COLO668 (cell line): ENCODE measurements around the gene TGIF2LY.
"Not testable (repeated sequence)": the region's sequence is repeated elsewhere in the genome, so short reads cannot be mapped to it uniquely, and the experiment has no call there.

ENCODE experiments used
- DNase-seq: peaks from one replicate; lab custom pipeline; 2025; ENCODE audit not compliant: unreplicated experiment; lab: John Stamatoyannopoulos, UW

TGIF2LY gene

GRCh38 chrY:3578767-3579166 is at the start of gene TGIF2LY:
Gene TGIF2LY (plus strand): TSS chrY:3579067. CDS start chrY:3579245, 178 bp downstream.
- DNase-seq: not testable (repeated sequence)
